ENCODE measurements around the gene GHRL. TPM values are rescaled to one million over a fixed set of nuclear protein-coding genes. Genes with fewer than 3 reads are reported as not detected.

Gene GHRL
- total RNA-seq, 1 experiment from 2014 or later: not detected

GRCh38 chr3:10334459-10334858 lies 41.7 kb upstream of the GHRL start:
- Histone ChIP-seq H3K9me2 (ENCODE audit: insufficient read depth) (no peaks in the 10 kb centered on the region), H3K27me3 (ENCODE audit: insufficient read depth, low read length) (peaks cover 17% of the 10 kb centered on the region; the same call in 1 of the 2 replicates), H3K79me2 (ENCODE audit: insufficient read depth, low read length) (no peaks in the 10 kb centered on the region), H3K4me2 (ENCODE audit: low read length) (no peak overlapping the region), H3K36me3 (ENCODE audit: control insufficient read depth in 1 of 2, insufficient read depth in 2 of 2, low read length in 2 of 2) (no peaks in the 10 kb centered on the region), H3K27ac (ENCODE audit: low read depth, low read length) (no peak overlapping the region), H3K4me1 (ENCODE audit: control insufficient read depth in 1 of 2, insufficient read depth in 2 of 2, low read length in 2 of 2) (no peaks in the 10 kb centered on the region), H3K9ac (ENCODE audit: low read length) (no peak overlapping the region), H4K20me1 (ENCODE audit: insufficient read depth) (no peaks in the 10 kb centered on the region), H3K4me3 (replicated peaks in 1 of 2; ENCODE audit: low read depth in 1 of 2, low read length in 2 of 2) (no peak overlapping the region), H2AFZ (ENCODE audit: low read depth, low read length, poor library complexity, severe bottlenecking) (no peak overlapping the region), H3K9me3 (ENCODE audit: control insufficient read depth in 1 of 2, insufficient read depth in 1 of 2, low read depth in 1 of 2, low read length in 2 of 2) (no peaks in the 10 kb centered on the region)
- no peak for DNase-seq (ENCODE audit: low read depth, low spot score)
- ChIA-PET CTCF (interaction anchor here (1.0 to 1.9 kb wide), 2 partner anchors 12 to 13 kb away, joined by 3 to 5 read pairs; partner anchors contain the start of gene SEC13), POLR2A (no interaction called here), RAD21 (ENCODE audit: low non-redundant PET in 1 of 2, low total read pairs in 2 of 2, uncharacterized antibody in 2 of 2, unreplicated experiment in 2 of 2) (no interaction called here)
- no peak for TF ChIP-seq EZH2phosphoT487 (IDR thresholded peaks at IDR 0.05; ENCODE audit: borderline replicate concordance)
- TF ChIP-seq YY1 (IDR thresholded peaks at IDR 0.05; ENCODE audit: extremely low read depth, insufficient replicate concordance, low read depth, low read length): no peak
- no peak for TF ChIP-seq ELF1 (IDR thresholded peaks at IDR 0.05; ENCODE audit: borderline replicate concordance, low read depth)
- no peak for TF ChIP-seq CEBPB (IDR thresholded peaks at IDR 0.05; ENCODE audit: low read depth)
- no peak for TF ChIP-seq EZH2 (IDR thresholded peaks at IDR 0.05)
- no peak for TF ChIP-seq ZNF274 (IDR thresholded peaks at IDR 0.05; ENCODE audit: low read depth, low read length)
- peak in 2 of 3 experiments; percentile 60 to 63; a peak in 4 of 6 replicates for TF ChIP-seq CTCF (IDR thresholded peaks at IDR 0.05 in 2 of 3, conservative IDR thresholded peaks at IDR 0.05 in 1 of 3; ENCODE audit: borderline replicate concordance in 1 of 3, insufficient read depth in 1 of 3, low read depth in 2 of 3, low read length in 2 of 3)
- TF ChIP-seq SRF (IDR thresholded peaks at IDR 0.05; ENCODE audit: low read depth): no peak
- no peak for TF ChIP-seq SP1 (IDR thresholded peaks at IDR 0.05; ENCODE audit: low read depth)
- no peak for TF ChIP-seq CBX3 (IDR thresholded peaks at IDR 0.05; ENCODE audit: low read depth)
- TF ChIP-seq EGR1 (IDR thresholded peaks at IDR 0.05; ENCODE audit: low read depth): no peak
- TF ChIP-seq RAD21 (IDR thresholded peaks at IDR 0.05; ENCODE audit: low read depth): peak; percentile 18; the same call in 1 of the 2 replicates
- TF ChIP-seq ZFX (IDR thresholded peaks at IDR 0.05): no peak
- no peak for TF ChIP-seq JUND (IDR thresholded peaks at IDR 0.05)
- TF ChIP-seq POLR2A (IDR thresholded peaks at IDR 0.05; ENCODE audit: borderline replicate concordance, extremely low read depth, insufficient read depth, insufficient read length): no peak
- BruUV-seq (replicated peaks): no TSS peak
- intact Hi-C loops (cut with micrococcal nuclease): no loop called here
- peak; percentile 84 for ATAC-seq

All from HCT116 (cell line).